ENCODE data around the gene CDK18. TPM values are rescaled to one million over a fixed set of nuclear protein-coding genes. Genes with fewer than 3 reads are reported as not detected.

Gene CDK18
- total RNA-seq, 2 experiments from 2014 or later = 8.4 to 10.4 TPM

GRCh38 chr1:205495237-205495823, 9.1 kb upstream of the CDK18 start:
- H3K9me3 Mint-ChIP-seq = no peaks in the 10 kb centered on the region
- ATAC-seq (no peak), DNase-seq (no peak)
- intact Hi-C loops (cut with micrococcal nuclease) = no loop called here
- POLR2A ChIA-PET = no interaction called here
- CTCF ChIA-PET = interaction anchor here (1.0 to 4.9 kb wide), 3 partner anchors 10 to 98 kb away, joined by 3 to 37 read pairs (median 28); no protein-coding TSS in a partner anchor
- no peak overlapping the region for H3K4me3 Mint-ChIP-seq
- H3K27ac Mint-ChIP-seq = no peak overlapping the region
- TF ChIP-seq CTCF (IDR thresholded peaks at IDR 0.05) = no peak
- no peaks in the 10 kb centered on the region for H3K4me1 Mint-ChIP-seq (ENCODE audit: low read depth)
- peaks cover 13% of the 10 kb centered on the region for H3K27me3 Mint-ChIP-seq
- no peaks in the 10 kb centered on the region for H3K36me3 Mint-ChIP-seq (ENCODE audit: low read depth)

GRCh38 chr1:205496661-205497060, 7.8 kb upstream of the CDK18 start:
- DNase-seq = no peak
- Mint-ChIP-seq H3K27me3 (peaks cover 7% of the 10 kb centered on the region), H3K36me3 (ENCODE audit: low read depth) (no peaks in the 10 kb centered on the region), H3K4me1 (ENCODE audit: low read depth) (no peaks in the 10 kb centered on the region), H3K27ac (no peak overlapping the region), H3K4me3 (no peak overlapping the region), H3K9me3 (no peaks in the 10 kb centered on the region)
- intact Hi-C loops (cut with micrococcal nuclease) = no loop called here
- ChIA-PET CTCF (interaction anchor here (1.0 to 3.9 kb wide), 3 partner anchors 11 to 203 kb away, joined by 3 to 28 read pairs (median 4); no protein-coding TSS in a partner anchor), POLR2A (no interaction called here)
- no peak for TF ChIP-seq CTCF (IDR thresholded peaks at IDR 0.05)
- no peak for ATAC-seq

GRCh38 chr1:205497351-205497750, 7.1 kb upstream of the CDK18 start:
- H3K4me3 Mint-ChIP-seq = no peak overlapping the region
- intact Hi-C loops (cut with micrococcal nuclease) = no loop called here
- H3K27ac Mint-ChIP-seq = no peak overlapping the region
- H3K4me1 Mint-ChIP-seq (ENCODE audit: low read depth) = no peaks in the 10 kb centered on the region
- ChIA-PET POLR2A (interaction anchor here (0.9 kb wide), 1 partner anchor 26 kb away, joined by 4 read pairs; no protein-coding TSS in a partner anchor), CTCF (interaction anchor here (1.2 to 3.9 kb wide), 4 partner anchors 12 to 224 kb away, joined by 3 to 28 read pairs (median 6); no protein-coding TSS in a partner anchor)
- no peaks in the 10 kb centered on the region for H3K36me3 Mint-ChIP-seq (ENCODE audit: low read depth)
- H3K9me3 Mint-ChIP-seq = no peaks in the 10 kb centered on the region
- no peak for DNase-seq
- H3K27me3 Mint-ChIP-seq = peaks cover 4% of the 10 kb centered on the region
- TF ChIP-seq CTCF (IDR thresholded peaks at IDR 0.05) = no peak
- ATAC-seq = no peak

- Mint-ChIP-seq H3K9me3 (no peaks in the 10 kb centered on the region), H3K4me1 (ENCODE audit: low read depth) (peaks cover 4% of the 10 kb centered on the region), H3K36me3 (ENCODE audit: low read depth) (no peaks in the 10 kb centered on the region), H3K27ac (no peak overlapping the region), H3K4me3 (no peak overlapping the region), H3K27me3 (peaks cover 2% of the 10 kb centered on the region)
- ChIA-PET POLR2A (no interaction called here), CTCF (interaction anchor here (1.3 to 6.7 kb wide), 7 partner anchors 12 to 164 kb away, joined by 3 to 63 read pairs (median 6); no protein-coding TSS in a partner anchor)
- intact Hi-C loops (cut with micrococcal nuclease) = no loop called here
- no peak for ATAC-seq
- no peak for TF ChIP-seq CTCF (IDR thresholded peaks at IDR 0.05)
- no peak for DNase-seq
Measured at GRCh38 chr1:205499789-205500188, 4.7 kb upstream of the CDK18 start.
